Measurements from ENCODE around the gene JAZF1.

Gene JAZF1

DNA sequence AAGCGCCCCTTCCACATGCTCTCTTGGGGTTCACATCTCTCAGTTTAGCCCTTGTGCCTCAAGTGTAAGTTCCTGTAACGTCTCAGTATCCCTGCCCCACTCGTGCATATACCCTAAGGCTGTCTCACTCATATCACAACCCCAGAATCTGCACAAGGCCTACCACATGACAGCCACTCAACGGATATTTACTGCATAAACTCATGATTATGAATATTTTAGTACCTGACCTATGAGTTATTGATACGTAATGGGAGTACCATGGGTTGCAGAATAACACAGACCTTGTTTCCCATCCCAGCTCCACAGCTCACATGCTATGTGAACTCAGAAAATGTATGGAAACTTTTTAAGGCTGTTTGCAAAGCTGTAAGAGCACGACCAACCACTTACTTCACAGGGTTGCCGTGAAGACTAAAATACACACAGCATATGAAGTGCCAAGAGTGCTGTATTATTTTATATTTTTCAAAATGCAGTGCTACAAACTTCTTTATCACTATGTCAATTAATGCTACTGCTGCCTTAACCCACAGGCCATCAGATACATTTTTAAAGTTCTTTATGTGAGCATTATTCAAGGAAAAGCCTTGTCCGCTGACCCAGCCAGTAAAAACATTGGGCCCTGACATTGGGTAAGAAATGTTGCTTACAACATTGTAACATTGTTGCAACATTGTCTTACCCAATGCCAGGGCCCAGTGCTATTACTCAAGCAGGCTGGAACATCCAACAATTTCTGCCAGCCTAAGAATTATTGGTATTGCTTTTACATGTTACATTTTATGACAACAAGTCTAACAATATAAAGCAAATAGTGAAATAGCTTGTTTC is 97.2 kb downstream of the JAZF1 start:
- DNase-seq (ENCODE audit: low spot score) = no peak
- TF ChIP-seq, protein P1, sequence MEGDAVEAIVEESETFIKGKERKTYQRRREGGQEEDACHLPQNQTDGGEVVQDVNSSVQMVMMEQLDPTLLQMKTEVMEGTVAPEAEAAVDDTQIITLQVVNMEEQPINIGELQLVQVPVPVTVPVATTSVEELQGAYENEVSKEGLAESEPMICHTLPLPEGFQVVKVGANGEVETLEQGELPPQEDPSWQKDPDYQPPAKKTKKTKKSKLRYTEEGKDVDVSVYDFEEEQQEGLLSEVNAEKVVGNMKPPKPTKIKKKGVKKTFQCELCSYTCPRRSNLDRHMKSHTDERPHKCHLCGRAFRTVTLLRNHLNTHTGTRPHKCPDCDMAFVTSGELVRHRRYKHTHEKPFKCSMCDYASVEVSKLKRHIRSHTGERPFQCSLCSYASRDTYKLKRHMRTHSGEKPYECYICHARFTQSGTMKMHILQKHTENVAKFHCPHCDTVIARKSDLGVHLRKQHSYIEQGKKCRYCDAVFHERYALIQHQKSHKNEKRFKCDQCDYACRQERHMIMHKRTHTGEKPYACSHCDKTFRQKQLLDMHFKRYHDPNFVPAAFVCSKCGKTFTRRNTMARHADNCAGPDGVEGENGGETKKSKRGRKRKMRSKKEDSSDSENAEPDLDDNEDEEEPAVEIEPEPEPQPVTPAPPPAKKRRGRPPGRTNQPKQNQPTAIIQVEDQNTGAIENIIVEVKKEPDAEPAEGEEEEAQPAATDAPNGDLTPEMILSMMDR (IDR thresholded peaks at IDR 0.05; ENCODE audit: extremely low read depth, insufficient read depth, missing control alignments) = no peak
- in situ Hi-C loops (cut with MboI; ENCODE audit: low pct_unique_long_range_greater_than_20kb, low sequenced_read_pairs, unreplicated experiment) = no loop called here

DNA sequence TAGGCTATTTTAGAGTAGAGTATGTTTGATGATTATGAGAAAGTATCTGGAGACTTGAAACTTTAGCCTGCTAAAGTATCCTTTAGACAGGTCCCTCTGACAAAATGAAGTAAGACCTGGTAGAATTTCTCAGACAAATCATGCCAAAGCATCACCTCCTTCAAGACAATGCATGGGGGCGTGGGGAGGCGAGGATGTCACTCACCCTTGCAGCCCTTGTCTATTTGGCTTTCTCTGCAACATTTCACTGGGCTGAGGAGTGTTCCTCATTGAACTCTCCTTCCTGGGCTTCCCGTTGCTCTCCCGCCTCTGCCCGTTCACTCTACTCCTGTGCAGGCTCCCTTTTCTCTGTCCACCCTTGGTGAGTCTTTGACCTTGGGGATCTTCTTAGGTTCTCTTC is 98.5 kb downstream of the JAZF1 start:
- TF ChIP-seq, protein P1 (IDR thresholded peaks at IDR 0.05; ENCODE audit: extremely low read depth, insufficient read depth, missing control alignments) = no peak
- in situ Hi-C loops (cut with MboI; ENCODE audit: low pct_unique_long_range_greater_than_20kb, low sequenced_read_pairs, unreplicated experiment) = no loop called here
- DNase-seq (ENCODE audit: low spot score) = no peak

DNA sequence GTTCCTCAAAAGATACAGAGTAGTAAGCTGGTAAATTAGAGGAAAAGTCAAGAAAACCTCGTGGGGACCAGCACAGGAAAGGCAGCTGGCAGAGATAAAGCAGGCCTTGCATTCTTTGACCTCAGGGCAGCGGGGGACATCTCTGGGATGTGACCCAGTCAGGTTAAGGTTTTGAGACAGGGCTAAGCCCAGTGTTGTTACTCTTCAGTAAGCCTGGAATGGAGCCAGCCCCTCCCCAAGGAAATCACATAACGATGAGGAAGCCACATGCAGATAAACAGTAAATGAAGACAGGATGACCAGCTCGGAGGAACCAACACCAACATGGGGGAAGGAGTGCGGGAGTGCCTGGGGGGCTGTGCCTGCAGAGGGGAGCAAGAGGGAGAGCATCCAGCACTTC is 99.6 kb downstream of the JAZF1 start:
- TF ChIP-seq, protein P1 (IDR thresholded peaks at IDR 0.05; ENCODE audit: extremely low read depth, insufficient read depth, missing control alignments) = no peak
- no peak for DNase-seq (ENCODE audit: low spot score)
- in situ Hi-C loops (cut with MboI; ENCODE audit: low pct_unique_long_range_greater_than_20kb, low sequenced_read_pairs, unreplicated experiment) = no loop called here

DNA sequence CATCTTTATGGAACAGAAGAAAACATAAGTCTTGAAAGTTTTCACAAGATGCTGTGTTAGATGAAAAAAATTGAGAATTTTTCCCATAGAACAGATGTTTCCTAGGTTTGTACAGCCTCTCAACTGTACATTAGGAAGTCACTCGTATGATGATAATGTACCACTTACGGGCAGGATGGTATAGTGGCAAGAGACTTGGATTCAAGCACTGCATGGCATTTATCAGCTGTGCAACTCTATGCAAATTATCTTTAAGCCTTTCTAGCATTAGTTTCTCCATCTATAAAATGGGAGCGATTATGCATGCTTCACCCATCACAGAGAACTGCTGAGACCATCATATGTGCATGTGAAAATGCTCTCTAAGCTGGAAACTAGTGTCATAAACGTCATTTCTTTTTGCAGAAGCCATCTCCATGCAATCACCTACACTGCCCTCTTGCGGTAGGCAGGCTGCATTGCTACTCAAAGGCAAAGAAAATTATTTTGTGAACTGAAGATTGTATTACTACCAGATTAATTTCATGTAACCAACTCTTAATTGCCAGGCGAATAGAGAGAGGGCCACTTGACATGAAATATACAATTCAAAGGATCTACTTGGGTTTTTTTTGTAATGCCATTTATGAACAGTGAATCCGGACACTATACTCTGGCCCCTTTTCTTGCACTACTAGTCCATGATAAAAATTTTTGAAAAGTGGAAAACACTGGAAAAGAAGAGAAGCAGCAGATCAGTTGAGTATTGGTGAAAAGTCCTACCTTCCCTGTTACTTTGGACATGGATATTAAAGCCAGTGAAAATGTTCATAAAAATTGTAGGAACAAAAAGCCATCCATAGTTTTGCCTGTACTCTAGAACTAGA is 102.3 kb downstream of the JAZF1 start:
- in situ Hi-C loops (cut with MboI; ENCODE audit: low pct_unique_long_range_greater_than_20kb, low sequenced_read_pairs, unreplicated experiment) = no loop called here
- TF ChIP-seq, protein P1 (IDR thresholded peaks at IDR 0.05; ENCODE audit: extremely low read depth, insufficient read depth, missing control alignments) = peak; percentile 98
- DNase-seq (ENCODE audit: low spot score) = peak; percentile 52

DNA sequence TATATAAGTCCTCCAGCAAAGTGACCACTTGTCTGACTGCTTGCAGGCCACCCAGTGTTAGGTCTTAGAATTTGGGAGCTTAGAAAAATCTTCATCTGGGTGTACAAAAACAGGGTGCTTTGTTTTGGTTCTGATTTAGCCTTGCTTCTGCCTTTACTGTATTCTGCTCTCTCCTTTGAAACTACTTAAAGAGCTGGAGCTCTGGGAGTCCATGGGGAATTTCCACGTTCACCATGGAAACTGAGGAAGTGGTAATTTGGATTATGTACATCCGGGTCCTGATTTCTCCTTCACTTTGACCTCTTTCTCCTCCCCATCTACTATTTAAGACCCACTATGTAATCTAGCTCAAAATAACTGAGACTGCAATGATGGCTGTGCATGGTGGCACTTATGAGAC is 103.0 kb downstream of the JAZF1 start:
- TF ChIP-seq, protein P1 (IDR thresholded peaks at IDR 0.05; ENCODE audit: extremely low read depth, insufficient read depth, missing control alignments) = no peak
- in situ Hi-C loops (cut with MboI; ENCODE audit: low pct_unique_long_range_greater_than_20kb, low sequenced_read_pairs, unreplicated experiment) = no loop called here
- DNase-seq (ENCODE audit: low spot score) = no peak

DNA sequence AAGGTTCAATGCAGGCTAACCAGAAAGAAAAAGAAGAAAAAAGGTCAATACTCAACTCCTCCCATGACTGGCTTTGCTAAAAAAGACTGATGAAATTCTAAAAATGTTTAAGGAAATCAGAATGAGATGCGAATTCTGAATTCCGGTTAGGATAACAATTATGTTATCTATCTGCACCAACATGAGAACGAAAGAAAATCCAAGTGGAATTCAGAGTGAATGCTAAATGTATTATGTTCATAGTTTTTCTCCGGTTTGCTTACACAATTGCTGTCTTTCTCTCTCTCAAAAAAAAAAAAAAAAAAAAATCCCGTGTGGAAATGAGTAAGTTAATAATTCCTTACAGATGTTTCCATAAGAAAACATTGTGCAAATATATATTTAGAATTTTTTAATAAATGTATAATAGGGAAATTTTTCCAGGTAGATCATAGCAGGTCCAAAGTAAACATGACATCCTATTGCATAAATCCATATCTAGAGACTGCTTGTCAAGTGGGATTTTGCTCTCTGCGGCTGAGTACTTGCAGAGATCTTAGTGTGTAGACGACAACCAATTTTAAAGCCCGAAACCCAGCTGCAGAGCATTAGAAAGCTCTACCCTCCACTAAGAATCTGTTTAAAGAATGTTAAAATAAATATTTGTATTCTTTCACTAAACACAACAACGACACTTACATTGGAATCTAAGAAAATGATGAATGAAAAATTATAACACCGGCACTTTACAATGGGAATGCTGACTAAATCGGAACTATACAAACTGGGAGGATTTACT is 104.0 kb downstream of the JAZF1 start:
- TF ChIP-seq, protein P1 (IDR thresholded peaks at IDR 0.05; ENCODE audit: extremely low read depth, insufficient read depth, missing control alignments) = no peak
- DNase-seq (ENCODE audit: low spot score) = no peak
- in situ Hi-C loops (cut with MboI; ENCODE audit: low pct_unique_long_range_greater_than_20kb, low sequenced_read_pairs, unreplicated experiment) = no loop called here
